GM12878 (cell line): ENCODE results near the gene PGM3. TPM values are rescaled to one million over a fixed set of nuclear protein-coding genes. Genes with fewer than 3 reads are reported as not detected.

Source experiments
- ATAC-seq: fragments of 200-7000 bp; cut with Tn5 transposase; 3 replicates; pipeline ENCODE4 v1.9.1; 2020; ENCODE audit warnings: mild to moderate bottlenecking, moderate library complexity
- BruUV-seq: library from RNA; stranded (reverse); fragments of 400-500 nt; replicated peaks from 2 replicates; lab custom pipeline; 2021; lab: Mats Ljungman, UMichigan
- CTCF ChIA-PET: fragments of 300-600 bp; sonication (Branson Sonifier 250); formaldehyde crosslinking; extraction: SDS; loops from one replicate; lab custom pipeline; 2021; ENCODE audit warnings: inconsistent platforms; lab: Yijun Ruan, JAX
- POLR2A ChIA-PET: fragments of 350-600 bp; formaldehyde crosslinking; extraction: SDS; loops from one replicate; lab custom pipeline; 2021; ENCODE audit warnings: inconsistent platforms; lab: Charles Lee
- RAD21 ChIA-PET: fragments of 300-600 bp; sonication (Branson Sonifier 250); formaldehyde crosslinking; loops from one replicate; lab custom pipeline; 2023; ENCODE audit warnings: antibody characterized with exemption; ENCODE audit not compliant: unreplicated experiment; lab: Charles Lee
- SMC1A ChIA-PET: fragments of 300-600 bp; sonication (Branson Sonifier 250); formaldehyde crosslinking; loops from one replicate; lab custom pipeline; 2023; ENCODE audit not compliant: unreplicated experiment, uncharacterized antibody; lab: Charles Lee
- DNase-seq: peaks from one replicate; pipeline ENCODE4 v3.0.0-alpha.2; 2011; ENCODE audit warnings: low read depth, low spot score
- FAIRE-seq: peaks from 3 replicates; lab custom pipeline; 2011; peaks lifted over from hg19 to GRCh38; lab: Jason Lieb, UNC
- H2AFZ ChIP-seq: 2 replicates; pipeline ENCODE4 v1.6.0; 2011; ENCODE audit warnings: low read depth, low read length, control low read depth; ENCODE audit not compliant: control insufficient read depth
- H3K27ac ChIP-seq: 2 replicates; pipeline ENCODE4 v1.5.1; 2011; ENCODE audit warnings: control low read depth; ENCODE audit not compliant: control insufficient read depth, insufficient read depth
- H3K27me3 ChIP-seq, 2 experiments: replicated peaks in 1 of 2; 2 replicates each; pipeline versions ENCODE4 v1.6.0 to v1.6.1; 2011; ENCODE audit warnings: low read length in 1 of 2; ENCODE audit not compliant: control insufficient read depth in 2 of 2, insufficient read depth in 2 of 2
- H3K36me3 ChIP-seq, 2 experiments: 2 replicates each; pipeline ENCODE4 v1.5.1; 2011; ENCODE audit warnings: low read length in 1 of 2; ENCODE audit not compliant: control insufficient read depth in 2 of 2, insufficient read depth in 2 of 2
- H3K4me1 ChIP-seq: 2 replicates; pipeline ENCODE4 v1.6.1; 2011; ENCODE audit warnings: mild to moderate bottlenecking, low read length, moderate library complexity, mixed read lengths; ENCODE audit not compliant: control insufficient read depth, insufficient read depth
- H3K4me2 ChIP-seq: 2 replicates; pipeline ENCODE4 v1.6.0; 2011; ENCODE audit warnings: control low read depth; ENCODE audit not compliant: control insufficient read depth, insufficient read depth
- H3K4me3 ChIP-seq: fragments of 200-600 bp; sonication (generic); 2 replicates; pipeline ENCODE4 v1.5.1; 2016
- H3K79me2 ChIP-seq: 2 replicates; pipeline ENCODE4 v1.6.0; 2011; ENCODE audit warnings: low read length; ENCODE audit not compliant: control insufficient read depth, insufficient read depth
- H3K9ac ChIP-seq: 2 replicates; pipeline ENCODE4 v1.8.0; 2011; ENCODE audit warnings: low read length, control low read depth, mixed read lengths; ENCODE audit not compliant: control insufficient read depth, insufficient read depth
- H3K9me3 ChIP-seq: replicated peaks from 3 replicates; pipeline ENCODE4 v1.5.1; 2011; ENCODE audit warnings: mild to moderate bottlenecking, low read length; ENCODE audit not compliant: control insufficient read depth, insufficient read depth
- H4K20me1 ChIP-seq: 2 replicates; pipeline ENCODE4 v1.6.0; 2011; ENCODE audit not compliant: control insufficient read depth, insufficient read depth
- CEBPB ChIP-seq, 2 experiments: fragments of 150-350 bp in 1 of 2; IDR thresholded peaks; 2 replicates each; pipeline ENCODE4 v1.6.1; 2012 to 2014; ENCODE audit warnings: low read depth in 2 of 2, low read length in 2 of 2, borderline replicate concordance in 1 of 2, inconsistent platforms in 1 of 2
- CHD2 ChIP-seq: IDR thresholded peaks from 2 replicates; pipeline ENCODE4 v1.6.1; 2011; ENCODE audit warnings: low read depth, low read length, improper control_type of control experiment, borderline replicate concordance
- ESRRA ChIP-seq: IDR thresholded peaks from 2 replicates; pipeline ENCODE4 v1.6.1; 2012; ENCODE audit warnings: mild to moderate bottlenecking, low read length, improper control_type of control experiment
- ETV6 ChIP-seq, 2 experiments: fragments of 450-650 bp in 1 of 2; IDR thresholded peaks in 1 of 2; conservative IDR thresholded peaks in 1 of 2; 2 replicates each; pipeline ENCODE4 v1.6.1; 2014; ENCODE audit warnings: antibody characterized with exemption in 1 of 2, borderline replicate concordance in 1 of 2, low read depth in 1 of 2, mild to moderate bottlenecking in 1 of 2, moderate library complexity in 1 of 2
- FOS ChIP-seq: IDR thresholded peaks from 3 replicates; pipeline ENCODE4 v1.6.1; 2011; ENCODE audit warnings: borderline replicate concordance; ENCODE audit not compliant: insufficient read length; ENCODE audit errors: extremely low read depth
- GABPA ChIP-seq: IDR thresholded peaks from 2 replicates; pipeline ENCODE4 v1.6.1; 2014; ENCODE audit warnings: antibody characterized with exemption, low read depth, mild to moderate bottlenecking, inconsistent platforms
- IKZF1 ChIP-seq: fragments of 450-650 bp; conservative IDR thresholded peaks from 2 replicates; pipeline ENCODE4 v1.6.1; 2017; ENCODE audit warnings: antibody characterized with exemption, mild to moderate bottlenecking
- PAX8 ChIP-seq: fragments of 450-650 bp; IDR thresholded peaks from 2 replicates; pipeline ENCODE4 v1.6.1; 2017; ENCODE audit warnings: mild to moderate bottlenecking, moderate library complexity
- POLR2A ChIP-seq: IDR thresholded peaks from 2 replicates; pipeline ENCODE4 v1.6.1; 2011; ENCODE audit warnings: low read depth, mild to moderate bottlenecking, low read length
- RCOR1 ChIP-seq: conservative IDR thresholded peaks from 2 replicates; pipeline ENCODE4 v1.6.1; 2012; ENCODE audit warnings: low read depth, low read length, improper control_type of control experiment
- ZNF384 ChIP-seq: IDR thresholded peaks from 2 replicates; pipeline ENCODE4 v1.6.1; 2012; ENCODE audit warnings: low read depth, mild to moderate bottlenecking, low read length, improper control_type of control experiment, borderline replicate concordance
- whole genome bisulfite sequencing: methylation state at CpG from one replicate; pipeline ENCODE4 v1.1.6; 2016; ENCODE audit warnings: low lambda C conversion rate; ENCODE audit not compliant: insufficient replicate concordance, insufficient coverage; ENCODE audit errors: missing lambda C conversion rate; 5-methylcytosine and 5-hydroxymethylcytosine counted together
- in situ Hi-C: fragments of 300-500 bp; cut with MboI; formaldehyde crosslinking; loops from 9 replicates; pipeline ENCODE4 v1.14.3; 2018; ENCODE audit warnings: mixed read lengths
- intact Hi-C: fragments of 100-400 bp; cut with micrococcal nuclease; formaldehyde crosslinking; loops from one replicate; pipeline ENCODE4 v1.14.2; 2022; ENCODE audit not compliant: unreplicated experiment
- polyA plus RNA-seq, 11 experiments: library from polyadenylated mRNA; depleted of rRNA in 4 of 11; unstranded in 6 of 11; stranded (reverse) in 5 of 11; fragments of >200 nt; fragmentation: Nextera tagmentation in 4 of 11; fragmentation: Illumina TruSeq in 1 of 11; extraction: Ambion mirVana in 4 of 11; extraction: Trizol in 1 of 11; gene quantifications; 1 replicate in 1 of 11; 2 replicates in 10 of 11; pipeline versions ENCODE4 v1.2.1 to v1.2.3, GENCODE V29; 2011 to 2016; ENCODE audit warnings: inconsistent platforms in 2 of 11, missing spikeins in 2 of 11, low read depth in 1 of 11
- total RNA-seq, 4 experiments: library from RNA; depleted of rRNA in 3 of 4; stranded (reverse); fragments of >200 nt in 3 of 4; fragmentation: Illumina TruSeq in 1 of 4; extraction: Trizol in 1 of 4; gene quantifications; 2 replicates each; pipeline versions ENCODE4 v1.2.1 to v1.2.3, GENCODE V29; 2013 to 2021
- TF ChIP-seq, protein P1 (sequence below): fragments of 450-650 bp; formaldehyde crosslinking; IDR thresholded peaks from 2 replicates; pipeline ENCODE4 v1.4.0; 2020; ENCODE audit warnings: mild to moderate bottlenecking, moderate library complexity
- TF ChIP-seq, protein P2 (sequence below): IDR thresholded peaks from 2 replicates; pipeline ENCODE4 v1.6.1; 2012; ENCODE audit warnings: low read length, inconsistent platforms

PGM3 gene
- total and polyA plus RNA-seq, 10 of the 15 experiments (the other 5 are each of a cell fraction or from before 2014, with no cell fraction given), result 13.0 to 36.0 (median 24.6) TPM

DNA sequence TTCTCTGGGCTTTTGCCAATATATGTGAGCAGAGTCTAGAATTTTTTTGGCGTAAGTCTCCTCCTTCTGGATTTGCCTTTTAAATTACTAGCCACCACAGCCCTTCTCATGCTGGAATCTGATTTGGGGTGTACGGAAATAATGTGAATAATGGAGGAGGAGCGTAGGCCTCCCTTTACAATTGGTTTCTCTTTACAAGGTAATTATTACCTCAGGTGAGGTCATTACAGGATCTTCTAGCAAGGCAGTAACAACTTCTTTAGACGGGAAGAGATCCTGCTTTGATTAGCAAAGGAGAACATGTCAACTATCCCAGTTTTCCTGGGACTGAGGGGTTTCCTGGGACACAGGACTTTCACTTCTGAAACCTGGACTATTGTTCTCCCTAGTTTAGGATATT lies 9.0 kb upstream of the PGM3 start:
- Histone ChIP-seq H3K9me3 (no peaks in the 10 kb centered on the region), H3K4me2 (no peak overlapping the region), H3K4me1 (no peaks in the 10 kb centered on the region; the same call in 1 of the 2 replicates), H4K20me1 (no peaks in the 10 kb centered on the region), H3K27ac (no peak overlapping the region), H2AFZ (no peak overlapping the region), H3K27me3 (no peaks in the 10 kb centered on the region), H3K9ac (no peak overlapping the region), H3K79me2 (no peaks in the 10 kb centered on the region), H3K36me3 (peaks cover 0 to 2% of the 10 kb centered on the region in 2 experiments; a peak in 1 of 4 replicates), H3K4me3 (no peak overlapping the region)
- intact Hi-C loops, result no loop called here
- no TSS peak for BruUV-seq
- FAIRE-seq (no peak), DNase-seq (no peak), ATAC-seq (no peak)
- CTCF ChIA-PET, result interaction anchor here (0.9 to 19.2 kb wide), 4 partner anchors 13 to 334 kb away, joined by 3 to 195 read pairs (median 12); partner anchors contain the start of genes DOP1A and UBE3D
- WGBS, result 84% methylated on average over 4 of the region's 4 CpGs
- in situ Hi-C loops, result loop anchor here (10.0 kb wide), 1 partner anchor 957 kb away; the partner anchor contains the start of gene IBTK
- RAD21 ChIA-PET, result no interaction called here
- POLR2A ChIA-PET, result no interaction called here
- TF ChIP-seq CHD2, result no peak
- no peak for TF ChIP-seq IKZF1
- no peak for TF ChIP-seq FOS
- no peak for TF ChIP-seq ETV6 (conservative IDR thresholded peaks at IDR 0.05 in 1 of 2, IDR thresholded peaks at IDR 0.05 in 1 of 2; ENCODE audit: borderline replicate concordance in 1 of 2, low read depth in 1 of 2)
- TF ChIP-seq, protein P1, sequence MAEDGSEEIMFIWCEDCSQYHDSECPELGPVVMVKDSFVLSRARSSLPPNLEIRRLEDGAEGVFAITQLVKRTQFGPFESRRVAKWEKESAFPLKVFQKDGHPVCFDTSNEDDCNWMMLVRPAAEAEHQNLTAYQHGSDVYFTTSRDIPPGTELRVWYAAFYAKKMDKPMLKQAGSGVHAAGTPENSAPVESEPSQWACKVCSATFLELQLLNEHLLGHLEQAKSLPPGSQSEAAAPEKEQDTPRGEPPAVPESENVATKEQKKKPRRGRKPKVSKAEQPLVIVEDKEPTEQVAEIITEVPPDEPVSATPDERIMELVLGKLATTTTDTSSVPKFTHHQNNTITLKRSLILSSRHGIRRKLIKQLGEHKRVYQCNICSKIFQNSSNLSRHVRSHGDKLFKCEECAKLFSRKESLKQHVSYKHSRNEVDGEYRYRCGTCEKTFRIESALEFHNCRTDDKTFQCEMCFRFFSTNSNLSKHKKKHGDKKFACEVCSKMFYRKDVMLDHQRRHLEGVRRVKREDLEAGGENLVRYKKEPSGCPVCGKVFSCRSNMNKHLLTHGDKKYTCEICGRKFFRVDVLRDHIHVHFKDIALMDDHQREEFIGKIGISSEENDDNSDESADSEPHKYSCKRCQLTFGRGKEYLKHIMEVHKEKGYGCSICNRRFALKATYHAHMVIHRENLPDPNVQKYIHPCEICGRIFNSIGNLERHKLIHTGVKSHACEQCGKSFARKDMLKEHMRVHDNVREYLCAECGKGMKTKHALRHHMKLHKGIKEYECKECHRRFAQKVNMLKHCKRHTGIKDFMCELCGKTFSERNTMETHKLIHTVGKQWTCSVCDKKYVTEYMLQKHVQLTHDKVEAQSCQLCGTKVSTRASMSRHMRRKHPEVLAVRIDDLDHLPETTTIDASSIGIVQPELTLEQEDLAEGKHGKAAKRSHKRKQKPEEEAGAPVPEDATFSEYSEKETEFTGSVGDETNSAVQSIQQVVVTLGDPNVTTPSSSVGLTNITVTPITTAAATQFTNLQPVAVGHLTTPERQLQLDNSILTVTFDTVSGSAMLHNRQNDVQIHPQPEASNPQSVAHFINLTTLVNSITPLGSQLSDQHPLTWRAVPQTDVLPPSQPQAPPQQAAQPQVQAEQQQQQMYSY (CRISPR knock-in tag), result no peak
- TF ChIP-seq ZNF384, result no peak
- no peak for TF ChIP-seq POLR2A
- no peak for TF ChIP-seq RCOR1
- TF ChIP-seq CEBPB (IDR thresholded peaks at IDR 0.05; ENCODE audit: borderline replicate concordance in 1 of 2, low read depth in 2 of 2, low read length in 2 of 2), result no peak
- no peak for TF ChIP-seq PAX8
- no peak for TF ChIP-seq ESRRA
- TF ChIP-seq, protein P2, sequence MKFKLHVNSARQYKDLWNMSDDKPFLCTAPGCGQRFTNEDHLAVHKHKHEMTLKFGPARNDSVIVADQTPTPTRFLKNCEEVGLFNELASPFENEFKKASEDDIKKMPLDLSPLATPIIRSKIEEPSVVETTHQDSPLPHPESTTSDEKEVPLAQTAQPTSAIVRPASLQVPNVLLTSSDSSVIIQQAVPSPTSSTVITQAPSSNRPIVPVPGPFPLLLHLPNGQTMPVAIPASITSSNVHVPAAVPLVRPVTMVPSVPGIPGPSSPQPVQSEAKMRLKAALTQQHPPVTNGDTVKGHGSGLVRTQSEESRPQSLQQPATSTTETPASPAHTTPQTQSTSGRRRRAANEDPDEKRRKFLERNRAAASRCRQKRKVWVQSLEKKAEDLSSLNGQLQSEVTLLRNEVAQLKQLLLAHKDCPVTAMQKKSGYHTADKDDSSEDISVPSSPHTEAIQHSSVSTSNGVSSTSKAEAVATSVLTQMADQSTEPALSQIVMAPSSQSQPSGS, result no peak
- TF ChIP-seq GABPA, result no peak
- SMC1A ChIA-PET, result no interaction called here
